Lower leg skin (tissue), 3 donors: ENCODE data around the gene TENM4.

Experiments used
- CTCF ChIP-seq, 3 donors: fragments of 450-650 bp; IDR thresholded peaks; one replicate each; pipeline ENCODE4 v1.5.1; 2016; ENCODE audit warnings: antibody characterized with exemption in 3 of 3, mild to moderate bottlenecking in 3 of 3, moderate library complexity in 2 of 3
- POLR2A ChIP-seq, 2 donors: fragments of 450-650 bp; IDR thresholded peaks; one replicate each; pipeline ENCODE4 v1.6.1; 2016 to 2017; ENCODE audit warnings: antibody characterized with exemption in 2 of 2, mild to moderate bottlenecking in 1 of 2, moderate library complexity in 1 of 2

- TF ChIP-seq CTCF (IDR thresholded peaks at IDR 0.05) = no peak
- TF ChIP-seq POLR2A (IDR thresholded peaks at IDR 0.05) = no peak
Observed at GRCh38 chr11:79229047-79229446, 211.8 kb downstream of the TENM4 start.
